Hepatic stellate cell (primary cell): ENCODE measurements around the gene DDT.
"Not testable (repeated sequence)": the region's sequence is repeated elsewhere in the genome, so short reads cannot be mapped to it uniquely, and the experiment has no call there.

Experiments used
- DNase-seq: peaks from one replicate; pipeline ENCODE4 v3.0.0; 2011; ENCODE audit warnings: low spot score

Gene DDT

GRCh38 chr22:23974345-23974744 is at the start of gene DDT:
Gene DDT (minus strand): TSS chr22:23974441. CDS start chr22:23974414, 27 bp downstream.
- not testable (repeated sequence) for DNase-seq

DNA sequence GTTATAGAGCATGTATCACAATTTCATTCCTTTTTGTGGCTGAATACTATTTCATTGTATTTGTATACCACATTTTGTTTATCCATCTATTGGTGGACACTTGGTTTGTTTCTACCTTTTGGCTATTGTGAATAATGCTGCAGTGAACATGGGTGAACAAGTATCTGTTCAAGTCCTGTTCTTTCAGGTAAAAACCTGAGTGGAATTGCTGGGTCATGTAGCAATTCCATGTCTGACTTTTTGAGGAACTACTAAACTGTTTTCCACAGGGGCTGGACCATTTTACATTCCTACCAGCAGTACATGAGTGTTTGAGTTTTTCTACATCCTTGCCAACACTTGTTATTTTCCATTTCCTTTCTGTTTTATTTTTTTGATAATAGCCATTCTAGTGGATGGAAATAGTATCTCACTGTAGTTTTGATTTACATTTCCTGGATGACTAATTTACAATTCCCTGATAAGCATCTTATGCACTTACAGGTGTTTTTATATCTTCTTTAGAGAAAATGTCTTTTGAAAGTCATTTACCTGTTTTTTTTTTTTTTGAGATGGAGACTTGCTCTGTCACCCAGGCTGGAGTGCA is 49.1 kb upstream of the DDT start:
- no peak for DNase-seq

DNA sequence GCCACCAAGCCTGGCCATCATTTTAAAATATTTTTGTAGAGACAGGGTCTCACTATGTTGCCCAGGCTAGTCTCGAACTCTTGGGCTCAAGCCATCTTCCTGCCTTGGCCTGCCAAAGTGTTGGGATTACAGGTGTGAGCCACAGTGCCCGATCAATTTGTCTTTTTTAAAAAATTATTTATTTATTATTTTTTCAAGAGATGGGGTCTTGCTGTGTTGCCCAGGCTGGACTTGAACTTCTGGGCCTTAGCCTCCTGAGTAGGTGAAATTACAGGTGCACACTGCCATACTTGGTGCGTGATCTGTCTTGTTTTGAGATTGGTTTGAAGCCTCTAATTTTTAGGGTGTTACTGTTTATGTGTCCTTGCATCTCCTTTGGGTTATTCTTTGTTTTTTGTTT is 47.1 kb upstream of the DDT start:
- DNase-seq = no peak

DNA sequence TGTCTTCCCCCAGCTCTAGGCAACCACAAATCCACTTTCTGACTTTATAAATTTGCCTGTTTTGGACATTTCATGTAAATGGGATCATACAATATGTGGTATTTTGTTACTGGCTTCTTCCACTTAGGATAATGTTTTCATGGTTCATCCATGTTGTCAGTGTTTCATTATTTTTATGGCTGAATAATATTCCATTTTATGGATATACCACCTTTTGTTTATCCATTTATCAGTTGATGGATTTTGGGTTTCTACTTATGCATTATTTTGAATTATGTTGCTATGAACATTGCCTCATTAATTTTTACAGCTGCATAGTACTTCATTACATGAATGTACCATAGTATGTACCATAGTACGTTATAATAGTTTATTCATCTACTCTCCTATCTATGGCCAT is 41.9 kb upstream of the DDT start:
- no peak for DNase-seq

DNA sequence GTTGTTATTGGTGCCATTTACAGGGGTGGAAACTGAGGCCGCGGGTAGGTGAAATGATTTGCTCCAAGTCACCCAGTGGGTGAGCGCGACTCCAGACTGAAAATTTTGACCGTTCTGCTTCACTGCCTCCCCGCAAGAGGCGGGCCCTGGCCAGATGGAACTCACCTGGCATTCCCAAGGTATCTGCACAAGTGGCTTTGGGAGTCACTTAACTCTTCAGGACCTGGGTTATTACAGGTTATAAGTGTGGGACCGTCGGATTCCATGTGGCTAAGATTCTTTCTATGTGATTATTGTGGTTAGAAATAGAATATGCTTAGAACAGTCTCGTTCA is 37.5 kb upstream of the DDT start:
- no peak for DNase-seq

GRCh38 chr22:24010018-24010391 is 35.8 kb upstream of the DDT start:
- DNase-seq = no peak

- no peak for DNase-seq
These were observed 35.2 kb upstream of the DDT start for GRCh38 chr22:24009227-24010017.

- DNase-seq = no peak
These were observed 34.4 kb upstream of the DDT start for GRCh38 chr22:24008381-24009226.

GRCh38 chr22:24008022-24008283 is 33.7 kb upstream of the DDT start:
- no peak for DNase-seq

GRCh38 chr22:24007253-24008021 is 33.2 kb upstream of the DDT start:
- no peak for DNase-seq

DNA sequence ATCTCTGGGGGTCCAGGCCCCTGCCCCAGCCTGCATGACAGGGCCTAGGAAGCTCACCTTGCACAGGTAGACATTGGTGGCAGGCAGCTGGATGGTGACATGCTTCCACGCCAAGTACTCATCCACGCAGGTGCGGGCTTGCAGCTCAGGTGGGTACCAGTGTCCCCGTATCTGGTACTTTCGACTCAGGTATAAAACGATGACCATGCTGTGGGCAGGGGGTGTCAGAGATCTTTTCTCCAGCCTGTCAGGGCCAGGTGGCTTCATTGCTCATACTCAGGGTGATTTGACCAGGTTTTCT is 32.6 kb upstream of the DDT start:
- DNase-seq = no peak

DNA sequence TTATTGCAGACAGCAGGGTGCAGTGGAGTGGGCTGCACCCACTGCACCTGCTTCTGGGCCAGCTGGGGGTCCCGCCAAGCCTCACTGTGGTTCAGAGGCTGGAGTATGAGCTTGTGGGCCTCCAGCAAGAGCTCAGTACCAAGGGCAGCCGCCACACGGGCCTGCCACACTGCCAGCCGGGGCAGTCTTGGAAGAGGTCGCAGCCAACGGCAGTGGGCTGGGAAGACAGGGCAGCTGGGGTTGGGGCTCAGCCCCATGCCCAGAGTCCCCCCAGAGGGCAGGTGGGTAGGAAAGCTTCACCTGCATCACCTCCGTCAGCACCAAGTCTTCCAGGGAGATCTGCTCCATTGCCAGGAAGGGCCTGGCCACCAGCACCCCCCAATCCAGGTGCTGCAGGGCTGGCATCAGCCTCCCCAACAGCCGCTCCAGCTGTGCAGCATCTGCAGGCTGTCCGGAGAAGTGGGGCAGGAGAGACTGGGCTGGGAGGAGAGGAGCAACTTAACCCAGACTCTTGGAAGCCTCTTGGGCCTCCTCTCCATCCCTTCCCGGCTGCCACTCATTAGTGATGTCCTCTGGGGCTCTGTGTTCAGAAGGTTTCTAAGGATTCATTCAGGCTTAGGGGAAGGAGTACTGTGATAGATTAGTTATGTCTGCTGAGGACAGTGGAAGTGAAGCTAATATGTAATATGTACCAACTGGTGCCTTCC is 32.1 kb upstream of the DDT start:
- no peak for DNase-seq

GRCh38 chr22:24005201-24005600 is 31.0 kb upstream of the DDT start, which contains the start of gene GSTT4:
Gene GSTT4 (minus strand): TSS chr22:24005453. CDS start chr22:24005356, 97 bp downstream.
- DNase-seq = peak; percentile 49

DNA sequence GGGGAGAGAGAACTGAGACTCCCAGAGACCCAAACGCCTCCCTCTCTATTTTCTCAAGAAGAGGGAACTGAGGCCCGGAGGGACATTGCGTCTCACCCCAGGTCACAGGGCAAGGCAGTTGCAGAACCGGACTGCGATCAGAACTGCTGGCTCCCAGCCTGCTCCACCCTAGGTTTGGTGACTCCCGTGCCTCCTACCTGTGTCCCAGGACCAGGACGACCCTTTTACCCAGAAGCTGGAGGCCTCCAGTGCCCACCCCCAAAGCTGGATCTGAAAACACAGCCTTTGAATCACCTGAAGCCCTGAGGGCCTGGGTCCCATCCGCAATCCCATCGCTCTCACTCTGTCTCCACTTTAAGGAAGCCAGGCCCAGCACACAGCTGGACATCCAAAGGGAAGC is 29.6 kb upstream of the DDT start:
- DNase-seq = no peak

DNA sequence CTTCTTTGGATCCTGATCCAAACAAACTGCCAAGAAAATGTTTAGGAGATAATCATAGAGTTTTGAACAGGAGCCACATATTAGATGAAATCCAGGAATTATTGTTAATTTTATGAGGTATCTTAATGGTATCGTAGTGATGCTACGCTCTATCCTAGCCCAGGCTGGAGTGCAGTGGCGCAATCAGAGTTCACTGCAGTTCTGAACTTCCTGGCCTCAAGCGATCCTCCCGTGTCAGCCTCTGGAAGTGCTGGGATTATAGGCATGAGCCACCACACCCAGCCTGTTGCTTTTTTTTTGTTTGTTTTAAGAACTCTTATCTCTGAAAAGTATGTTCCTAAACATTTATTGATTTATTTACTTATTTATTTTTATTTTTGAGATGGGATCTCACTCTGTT is 28.6 kb upstream of the DDT start:
- DNase-seq = no peak

DNA sequence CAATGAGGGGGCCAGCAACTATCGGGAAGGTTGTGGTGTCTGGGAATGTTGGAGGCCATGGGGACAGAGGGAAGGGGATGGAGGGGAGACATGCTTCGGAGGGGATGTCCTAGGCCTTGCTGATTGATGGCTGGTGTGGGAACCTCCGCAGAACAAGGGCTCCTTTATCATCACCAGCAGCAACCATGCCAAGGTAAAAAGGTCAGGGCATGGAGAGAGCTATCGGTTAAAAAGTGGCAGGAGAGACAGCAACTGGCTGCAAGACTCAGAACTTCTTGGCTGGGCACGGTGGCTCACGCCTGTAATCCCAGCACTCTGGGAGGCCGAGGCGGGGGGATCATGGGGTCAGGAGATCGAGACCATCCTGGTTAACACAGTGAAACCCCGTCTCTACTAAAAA is 28.0 kb upstream of the DDT start:
- no peak for DNase-seq

GRCh38 chr22:24001314-24001713 is 27.1 kb upstream of the DDT start:
- DNase-seq = no peak

- not testable (repeated sequence) for DNase-seq
These were observed 25.5 kb upstream of the DDT start for GRCh38 chr22:23999779-24000178.

DNA sequence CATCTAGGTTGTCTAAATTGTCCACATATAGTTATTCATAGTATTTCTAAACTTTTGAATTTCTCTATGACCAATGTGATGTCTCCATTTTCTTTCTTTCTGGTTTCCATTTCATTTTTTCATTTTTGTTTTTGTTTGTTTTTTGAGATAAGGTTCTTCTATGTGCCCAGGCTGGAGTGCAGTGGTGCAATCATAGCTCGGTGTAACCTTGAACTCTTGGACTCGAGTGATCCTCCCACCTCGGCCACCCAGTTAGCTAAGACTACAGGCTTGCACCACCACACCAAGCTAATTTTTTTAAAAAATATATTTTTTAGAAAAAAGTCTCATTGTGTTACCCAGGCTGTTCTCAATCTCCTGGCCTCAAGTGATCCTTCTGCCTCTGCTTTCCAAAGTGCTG is 22.9 kb upstream of the DDT start:
- DNase-seq = no peak

GRCh38 chr22:23993581-23994177 is 19.4 kb upstream of the DDT start:
- not testable (repeated sequence) for DNase-seq

- not testable (repeated sequence) for DNase-seq
These were observed 18.8 kb upstream of the DDT start for GRCh38 chr22:23993080-23993479.
